B cell (primary cell): Measurements from ENCODE around the gene UQCR11. TPM values are rescaled to one million over a fixed set of nuclear protein-coding genes. Genes with fewer than 3 reads are reported as not detected.

Experiments used
- ATAC-seq: fragments of 200-7000 bp; cut with Tn5 transposase; one replicate; pipeline ENCODE4 v1.10.0; 2021; ENCODE audit warnings: low read depth, mild to moderate bottlenecking, moderate number of reproducible peaks, moderate library complexity
- CTCF ChIA-PET: fragments of 350-600 bp; sonication (Branson Sonifier 250); formaldehyde crosslinking; loops from one replicate; lab custom pipeline; 2021; ENCODE audit warnings: antibody characterized with exemption, inconsistent platforms; lab: Charles Lee
- POLR2A ChIA-PET: fragments of 350-600 bp; sonication (Branson Sonifier 250); formaldehyde crosslinking; loops from one replicate; lab custom pipeline; 2021; ENCODE audit warnings: antibody characterized with exemption; lab: Charles Lee
- DNase-seq: peaks from one replicate; pipeline ENCODE4 v3.0.0; 2013
- H2AFZ ChIP-seq: 2 replicates; pipeline ENCODE4 v1.6.1; 2012; ENCODE audit warnings: mild to moderate bottlenecking, low read depth, low read length; ENCODE audit not compliant: insufficient read depth, poor library complexity, severe bottlenecking
- H3K27ac ChIP-seq, 2 donors: 1 replicate in 1 of 2; 2 replicates in 1 of 2; pipeline ENCODE4 v1.5.1; 2012 to 2013; ENCODE audit warnings: low read length in 2 of 2, mild to moderate bottlenecking in 2 of 2, moderate library complexity in 1 of 2
- H3K27me3 ChIP-seq, 4 experiments: fragments of 200-600 bp in 1 of 4; sonication (generic) in 1 of 4; replicated peaks in 1 of 4; 1 replicate in 2 of 4; 2 replicates in 2 of 4; pipeline versions ENCODE4 v1.6.1 to v1.7.0; 2013 to 2016; ENCODE audit warnings: low read length in 3 of 4, mild to moderate bottlenecking in 2 of 4, mixed read lengths in 1 of 4, moderate library complexity in 1 of 4; ENCODE audit not compliant: insufficient read depth in 4 of 4, control insufficient read depth in 3 of 4; ENCODE audit errors: control extremely low read depth in 1 of 4
- H3K36me3 ChIP-seq, 2 experiments: replicated peaks in 1 of 2; 1 replicate in 1 of 2; 2 replicates in 1 of 2; pipeline versions ENCODE4 v1.6.1 to v1.7.1; 2013; ENCODE audit warnings: low read length in 1 of 2; ENCODE audit not compliant: insufficient read depth in 2 of 2, control insufficient read depth in 1 of 2; ENCODE audit errors: control extremely low read depth in 1 of 2, extremely low read depth in 1 of 2
- H3K4me1 ChIP-seq, 2 donors: fragments of 200-600 bp in 1 of 2; sonication (generic) in 1 of 2; 1 replicate in 1 of 2; 2 replicates in 1 of 2; pipeline versions ENCODE4 v1.5.1 to v1.6.1; 2013 to 2017; ENCODE audit warnings: low read length in 2 of 2; ENCODE audit not compliant: control insufficient read depth in 2 of 2, insufficient read depth in 2 of 2
- H3K4me2 ChIP-seq: replicated peaks from 2 replicates; pipeline ENCODE3; 2012; ENCODE audit warnings: mild to moderate bottlenecking, low read depth, low read length; ENCODE audit not compliant: poor library complexity, severe bottlenecking
- H3K4me3 ChIP-seq, 5 experiments: fragments of 200-600 bp in 1 of 5; sonication (generic) in 1 of 5; 1 replicate in 3 of 5; 2 replicates in 2 of 5; pipeline versions ENCODE4 v1.5.1 to v1.7.0; 2011 to 2016; ENCODE audit warnings: low read length in 4 of 5, mild to moderate bottlenecking in 4 of 5, low read depth in 2 of 5, control low read depth in 1 of 5, moderate library complexity in 1 of 5; ENCODE audit not compliant: insufficient read depth in 1 of 5; ENCODE audit errors: control extremely low read depth in 1 of 5, extremely low read depth in 1 of 5
- H3K79me2 ChIP-seq: fragments of 200-600 bp; sonication (generic); one replicate; pipeline ENCODE4 v1.6.0; 2016; ENCODE audit warnings: low read length; ENCODE audit not compliant: control insufficient read depth, insufficient read depth
- H3K9ac ChIP-seq: fragments of 200-600 bp; sonication (generic); 2 replicates; pipeline ENCODE4 v1.6.1; 2017; ENCODE audit warnings: mild to moderate bottlenecking, low read length, moderate library complexity
- H3K9me3 ChIP-seq, 3 donors: one replicate each; pipeline versions ENCODE4 v1.6.1 to v1.7.1; 2013; ENCODE audit warnings: low read length in 2 of 3; ENCODE audit not compliant: control insufficient read depth in 2 of 3, insufficient read depth in 1 of 3; ENCODE audit errors: control extremely low read depth in 1 of 3
- H4K20me1 ChIP-seq: 2 replicates; pipeline ENCODE4 v1.6.0; 2012; ENCODE audit warnings: mild to moderate bottlenecking, low read length; ENCODE audit not compliant: insufficient read depth, control insufficient read depth, poor library complexity, severe bottlenecking
- H3K27ac Mint-ChIP-seq: one replicate; pipeline ENCODE4 v1.8.0; 2021; ENCODE audit warnings: mixed read lengths
- H3K27me3 Mint-ChIP-seq: one replicate; pipeline ENCODE4 v1.8.0; 2021; ENCODE audit warnings: mixed read lengths
- H3K4me1 Mint-ChIP-seq: one replicate; pipeline ENCODE4 v1.8.0; 2021; ENCODE audit warnings: mixed read lengths
- H3K4me3 Mint-ChIP-seq: one replicate; pipeline ENCODE4 v1.8.0; 2021; ENCODE audit warnings: mixed read lengths
- H3K9me3 Mint-ChIP-seq: one replicate; pipeline ENCODE4 v1.8.0; 2022; ENCODE audit warnings: mixed read lengths; ENCODE audit not compliant: insufficient read depth
- CTCF ChIP-seq: fragments of 200-600 bp; IDR thresholded peaks from one replicate; pipeline ENCODE4 v1.8.0; 2022; ENCODE audit warnings: antibody characterized with exemption, mild to moderate bottlenecking
- EZH2 ChIP-seq: IDR thresholded peaks from 2 replicates; pipeline ENCODE4 v1.6.1; 2012; ENCODE audit warnings: borderline replicate concordance, low read depth, mild to moderate bottlenecking, moderate library complexity, low read length; ENCODE audit not compliant: insufficient read depth, poor library complexity, severe bottlenecking
- WGBS: methylation state at CpG from one replicate; pipeline ENCODE4 v1.1.5; 2013; ENCODE audit warnings: missing lambda C conversion rate; ENCODE audit not compliant: insufficient coverage; 5-methylcytosine and 5-hydroxymethylcytosine counted together
- intact Hi-C: fragments of 100-400 bp; cut with micrococcal nuclease; formaldehyde crosslinking; loops from one replicate; pipeline ENCODE4 v1.10.0; 2022
- polyA plus RNA-seq: library from polyadenylated mRNA; depleted of rRNA; stranded (reverse); fragments of >200 nt; gene quantifications from 2 replicates; pipeline ENCODE4 v1.2.3, GENCODE V29; 2012
- total RNA-seq, 2 donors: library from RNA; stranded (reverse); fragments of 120-200 nt in 1 of 2; gene quantifications; 1 replicate in 1 of 2; 2 replicates in 1 of 2; pipeline versions ENCODE4 v1.2.3 to v1.2.4, GENCODE V29; 2013 to 2022

The UQCR11 gene
- total and polyA plus RNA-seq, 2 donors (not counting 1 experiment from before 2014, with no cell fraction given): 59.5 to 66.8 TPM

GRCh38 chr19:1636325-1637236 lies 31.3 kb upstream of the UQCR11 start:
- intact Hi-C loops: loop anchor here (5.0 kb wide), 1 partner anchor 36 kb away; no protein-coding TSS in a partner anchor
- ATAC-seq (no peak), DNase-seq (no peak)
- WGBS: 98% methylated on average over 33 of the region's 34 CpGs
- H3K4me1 Mint-ChIP-seq: peaks cover 11% of the 10 kb centered on the region
- POLR2A ChIA-PET: interaction anchor here (0.6 kb wide), 1 partner anchor 24 kb away, joined by 5 read pairs; no protein-coding TSS in a partner anchor
- no peak overlapping the region for H3K27ac ChIP-seq
- H3K4me2 ChIP-seq: no peak overlapping the region
- no peak overlapping the region for H3K9ac ChIP-seq
- no peak overlapping the region for H3K4me3 ChIP-seq
- H3K4me1 ChIP-seq: no peaks in the 10 kb centered on the region
- no peak overlapping the region for H2AFZ ChIP-seq
- peaks cover 0 to 6% (median 0%) of the 10 kb centered on the region in 3 donors for H3K9me3 ChIP-seq
- no peak overlapping the region for H3K27ac Mint-ChIP-seq
- no peak overlapping the region for H3K4me3 Mint-ChIP-seq
- no peaks in the 10 kb centered on the region for H3K27me3 ChIP-seq
- peaks cover 93% of the 10 kb centered on the region for H4K20me1 ChIP-seq
- CTCF ChIA-PET: interaction anchor here (1.9 kb wide), 1 partner anchor 15 kb away, joined by 8 read pairs; the partner anchor contains the start of gene TCF3
- H3K36me3 ChIP-seq: peaks cover 1 to 78% of the 10 kb centered on the region in 2 experiments
- no peak for TF ChIP-seq EZH2
- no peak for TF ChIP-seq CTCF
- H3K27me3 Mint-ChIP-seq: no peaks in the 10 kb centered on the region
- H3K79me2 ChIP-seq: peaks cover 95% of the 10 kb centered on the region
- H3K9me3 Mint-ChIP-seq: no peaks in the 10 kb centered on the region

DNA sequence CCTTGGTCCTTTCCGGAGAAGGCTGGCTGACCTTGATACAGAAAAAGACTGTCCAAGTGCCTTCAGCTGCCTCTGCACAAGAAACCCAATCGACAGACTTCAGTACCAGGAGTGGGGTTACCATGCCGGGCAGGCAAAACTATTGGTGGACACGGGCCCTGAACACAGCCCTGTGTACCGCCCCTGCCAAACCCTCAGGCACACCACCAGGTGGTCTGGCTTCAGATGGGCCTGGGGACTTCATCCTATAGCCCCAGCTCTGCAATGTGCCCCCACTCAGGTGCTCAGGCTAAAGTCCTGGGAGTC lies 29.6 kb upstream of the UQCR11 start:
- Histone ChIP-seq H3K36me3 (peaks cover 1 to 89% of the 10 kb centered on the region in 2 experiments), H3K27ac (no peak overlapping the region), H2AFZ (no peak overlapping the region), H3K4me1 (no peaks in the 10 kb centered on the region), H3K9ac (no peak overlapping the region), H4K20me1 (peaks cover 100% of the 10 kb centered on the region), H3K4me2 (no peak overlapping the region), H3K79me2 (peaks cover 96% of the 10 kb centered on the region), H3K27me3 (no peaks in the 10 kb centered on the region), H3K4me3 (no peak overlapping the region), H3K9me3 (peaks cover 0 to 6% (median 0%) of the 10 kb centered on the region in 3 donors)
- no peaks in the 10 kb centered on the region for H3K27me3 Mint-ChIP-seq
- H3K4me1 Mint-ChIP-seq: peaks cover 10% of the 10 kb centered on the region
- no peaks in the 10 kb centered on the region for H3K9me3 Mint-ChIP-seq
- no peak for TF ChIP-seq CTCF
- no peak for TF ChIP-seq EZH2
- no peak overlapping the region for H3K4me3 Mint-ChIP-seq
- intact Hi-C loops: loop anchor here (5.0 kb wide), 1 partner anchor 37 kb away; no protein-coding TSS in a partner anchor
- ChIA-PET POLR2A (interaction anchor here (0.7 kb wide), 1 partner anchor 11 kb away, joined by 6 read pairs; no protein-coding TSS in a partner anchor), CTCF (interaction anchor here (0.9 to 1.0 kb wide), 3 partner anchors 10 to 37 kb away, joined by 3 read pairs; no protein-coding TSS in a partner anchor)
- DNase-seq: no peak
- no peak for ATAC-seq
- H3K27ac Mint-ChIP-seq: no peak overlapping the region
- 100% methylated on average over 5 of the region's 5 CpGs for WGBS
